ENCODE data around the gene SERPINE1. TPM values are rescaled to one million over a fixed set of nuclear protein-coding genes. Genes with fewer than 3 reads are reported as not detected.

SERPINE1 gene
- total RNA-seq, 1 experiment from 2014 or later: 12.8 TPM

- Histone ChIP-seq H3K79me2 (ENCODE audit: insufficient read depth, low read length) (no peaks in the 10 kb centered on the region), H3K9me3 (ENCODE audit: control insufficient read depth in 1 of 2, insufficient read depth in 1 of 2, low read depth in 1 of 2, low read length in 2 of 2) (no peaks in the 10 kb centered on the region), H3K27me3 (ENCODE audit: insufficient read depth, low read length) (no peaks in the 10 kb centered on the region), H3K9ac (ENCODE audit: low read length) (no peak overlapping the region), H4K20me1 (ENCODE audit: insufficient read depth) (no peaks in the 10 kb centered on the region), H3K4me3 (replicated peaks in 1 of 2; ENCODE audit: low read depth in 1 of 2, low read length in 2 of 2) (no peak overlapping the region), H2AFZ (ENCODE audit: low read depth, low read length, poor library complexity, severe bottlenecking) (no peak overlapping the region), H3K4me2 (ENCODE audit: low read length) (no peak overlapping the region), H3K9me2 (ENCODE audit: insufficient read depth) (no peaks in the 10 kb centered on the region), H3K36me3 (ENCODE audit: control insufficient read depth in 1 of 2, insufficient read depth in 2 of 2, low read length in 2 of 2) (peaks cover 0 to 5% of the 10 kb centered on the region in 2 experiments; a peak in 1 of 4 replicates), H3K27ac (ENCODE audit: low read depth, low read length) (no peak overlapping the region), H3K4me1 (ENCODE audit: control insufficient read depth in 1 of 2, insufficient read depth in 2 of 2, low read length in 2 of 2) (peaks cover 7 to 37% of the 10 kb centered on the region in 2 experiments)
- ATAC-seq (no peak), DNase-seq (ENCODE audit: low read depth, low spot score) (no peak)
- TF ChIP-seq JUND (IDR thresholded peaks at IDR 0.05): no peak
- no peak for TF ChIP-seq ZFX (IDR thresholded peaks at IDR 0.05)
- no peak for TF ChIP-seq TCF7L2 (IDR thresholded peaks at IDR 0.05; ENCODE audit: borderline replicate concordance, extremely low read depth, insufficient read depth, insufficient read length)
- no peak for TF ChIP-seq CEBPB (IDR thresholded peaks at IDR 0.05; ENCODE audit: low read depth)
- no peak for TF ChIP-seq YY1 (IDR thresholded peaks at IDR 0.05; ENCODE audit: extremely low read depth, insufficient replicate concordance, low read depth, low read length)
- no peak for TF ChIP-seq ZNF274 (IDR thresholded peaks at IDR 0.05; ENCODE audit: low read depth, low read length)
- no peak for TF ChIP-seq FOSL1 (IDR thresholded peaks at IDR 0.05; ENCODE audit: low read depth)
- no peak for TF ChIP-seq ELF1 (IDR thresholded peaks at IDR 0.05; ENCODE audit: borderline replicate concordance, low read depth)
- TF ChIP-seq CBX3 (IDR thresholded peaks at IDR 0.05; ENCODE audit: low read depth): no peak
- no peak for TF ChIP-seq ZBTB33 (IDR thresholded peaks at IDR 0.05; ENCODE audit: extremely low read depth, insufficient replicate concordance, low read length)
- TF ChIP-seq, protein P1, sequence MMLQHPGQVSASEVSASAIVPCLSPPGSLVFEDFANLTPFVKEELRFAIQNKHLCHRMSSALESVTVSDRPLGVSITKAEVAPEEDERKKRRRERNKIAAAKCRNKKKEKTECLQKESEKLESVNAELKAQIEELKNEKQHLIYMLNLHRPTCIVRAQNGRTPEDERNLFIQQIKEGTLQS (IDR thresholded peaks at IDR 0.05): no peak
- TF ChIP-seq SIN3A (IDR thresholded peaks at IDR 0.05; ENCODE audit: low read depth): no peak
- no peak for TF ChIP-seq POLR2AphosphoS5 (IDR thresholded peaks at IDR 0.05; ENCODE audit: low read depth, low read length)
- TF ChIP-seq POLR2A (IDR thresholded peaks at IDR 0.05; ENCODE audit: borderline replicate concordance, extremely low read depth, insufficient read depth, insufficient read length): no peak
- TF ChIP-seq, protein P2, sequence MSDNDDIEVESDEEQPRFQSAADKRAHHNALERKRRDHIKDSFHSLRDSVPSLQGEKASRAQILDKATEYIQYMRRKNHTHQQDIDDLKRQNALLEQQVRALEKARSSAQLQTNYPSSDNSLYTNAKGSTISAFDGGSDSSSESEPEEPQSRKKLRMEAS (IDR thresholded peaks at IDR 0.05): no peak
- TF ChIP-seq SRF (IDR thresholded peaks at IDR 0.05; ENCODE audit: low read depth): no peak
- TF ChIP-seq EZH2 (IDR thresholded peaks at IDR 0.05): no peak
- TF ChIP-seq RAD21 (IDR thresholded peaks at IDR 0.05; ENCODE audit: low read depth): no peak
- TF ChIP-seq, protein P3, sequence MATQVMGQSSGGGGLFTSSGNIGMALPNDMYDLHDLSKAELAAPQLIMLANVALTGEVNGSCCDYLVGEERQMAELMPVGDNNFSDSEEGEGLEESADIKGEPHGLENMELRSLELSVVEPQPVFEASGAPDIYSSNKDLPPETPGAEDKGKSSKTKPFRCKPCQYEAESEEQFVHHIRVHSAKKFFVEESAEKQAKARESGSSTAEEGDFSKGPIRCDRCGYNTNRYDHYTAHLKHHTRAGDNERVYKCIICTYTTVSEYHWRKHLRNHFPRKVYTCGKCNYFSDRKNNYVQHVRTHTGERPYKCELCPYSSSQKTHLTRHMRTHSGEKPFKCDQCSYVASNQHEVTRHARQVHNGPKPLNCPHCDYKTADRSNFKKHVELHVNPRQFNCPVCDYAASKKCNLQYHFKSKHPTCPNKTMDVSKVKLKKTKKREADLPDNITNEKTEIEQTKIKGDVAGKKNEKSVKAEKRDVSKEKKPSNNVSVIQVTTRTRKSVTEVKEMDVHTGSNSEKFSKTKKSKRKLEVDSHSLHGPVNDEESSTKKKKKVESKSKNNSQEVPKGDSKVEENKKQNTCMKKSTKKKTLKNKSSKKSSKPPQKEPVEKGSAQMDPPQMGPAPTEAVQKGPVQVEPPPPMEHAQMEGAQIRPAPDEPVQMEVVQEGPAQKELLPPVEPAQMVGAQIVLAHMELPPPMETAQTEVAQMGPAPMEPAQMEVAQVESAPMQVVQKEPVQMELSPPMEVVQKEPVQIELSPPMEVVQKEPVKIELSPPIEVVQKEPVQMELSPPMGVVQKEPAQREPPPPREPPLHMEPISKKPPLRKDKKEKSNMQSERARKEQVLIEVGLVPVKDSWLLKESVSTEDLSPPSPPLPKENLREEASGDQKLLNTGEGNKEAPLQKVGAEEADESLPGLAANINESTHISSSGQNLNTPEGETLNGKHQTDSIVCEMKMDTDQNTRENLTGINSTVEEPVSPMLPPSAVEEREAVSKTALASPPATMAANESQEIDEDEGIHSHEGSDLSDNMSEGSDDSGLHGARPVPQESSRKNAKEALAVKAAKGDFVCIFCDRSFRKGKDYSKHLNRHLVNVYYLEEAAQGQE (IDR thresholded peaks at IDR 0.05; ENCODE audit: low read depth): no peak
- TF ChIP-seq EZH2phosphoT487 (IDR thresholded peaks at IDR 0.05; ENCODE audit: borderline replicate concordance): no peak
- BruUV-seq (replicated peaks): no TSS peak
- ChIA-PET CTCF (interaction anchor here (2.7 kb wide), 1 partner anchor 10 kb away, joined by 12 read pairs; no protein-coding TSS in a partner anchor), RAD21 (ENCODE audit: low non-redundant PET in 1 of 2, low total read pairs in 2 of 2, uncharacterized antibody in 2 of 2, unreplicated experiment in 2 of 2) (interaction anchor here in 1 of 2 experiments (0.6 kb wide), 1 partner anchor 179 kb away, joined by 3 read pairs; no protein-coding TSS in a partner anchor), POLR2A (no interaction called here)
- intact Hi-C loops (cut with micrococcal nuclease): no loop called here
Measured at GRCh38 chr7:101133621-101134398, 6.9 kb downstream of the SERPINE1 start.
